Measurements from ENCODE around the gene SLC28A2.
"Not testable (repeated sequence)": the region's sequence is repeated elsewhere in the genome, so short reads cannot be mapped to it uniquely, and the experiment has no call there.

Gene SLC28A2

GRCh38 chr15:45251888-45252287 is at the start of gene SLC28A2:
Gene SLC28A2 (plus strand): TSS chr15:45252234. CDS start chr15:45253216, 982 bp downstream.
- no peak for FAIRE-seq
- no peak for DNase-seq (ENCODE audit: extremely low spot score, insufficient read length, low read depth)

- FAIRE-seq = no peak
Measured at GRCh38 chr15:45203182-45203581, 48.9 kb upstream of the SLC28A2 start.

DNA sequence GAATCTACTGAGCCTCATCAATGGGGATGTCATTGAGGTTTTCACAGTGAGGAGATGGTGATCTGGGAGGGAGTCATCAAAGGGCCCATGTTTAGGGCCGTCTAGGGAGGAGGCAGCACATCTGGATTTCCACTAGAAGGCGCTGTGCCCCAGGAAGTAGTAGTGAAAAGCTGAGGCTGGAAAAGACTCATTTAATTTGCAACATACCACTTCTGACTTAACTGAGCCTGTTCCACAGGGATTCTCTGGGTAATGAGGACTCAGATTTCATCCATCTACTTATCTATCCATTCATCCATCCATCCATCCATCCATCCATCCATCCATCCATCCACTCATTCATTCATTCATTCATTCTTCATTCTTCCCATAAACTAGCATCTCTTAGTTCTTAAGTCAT is 46.8 kb upstream of the SLC28A2 start:
- FAIRE-seq = peak; percentile 72
- no peak for DNase-seq (ENCODE audit: extremely low spot score, insufficient read length, low read depth)

More at GRCh38 chr15:45203182-45203581, 48.9 kb upstream of the SLC28A2 start:
- DNase-seq (ENCODE audit: extremely low spot score, insufficient read length, low read depth) = no peak

GRCh38 chr15:45212493-45212892 is 39.5 kb upstream of the SLC28A2 start:
- no peak for DNase-seq (ENCODE audit: extremely low spot score, insufficient read length, low read depth)

DNA sequence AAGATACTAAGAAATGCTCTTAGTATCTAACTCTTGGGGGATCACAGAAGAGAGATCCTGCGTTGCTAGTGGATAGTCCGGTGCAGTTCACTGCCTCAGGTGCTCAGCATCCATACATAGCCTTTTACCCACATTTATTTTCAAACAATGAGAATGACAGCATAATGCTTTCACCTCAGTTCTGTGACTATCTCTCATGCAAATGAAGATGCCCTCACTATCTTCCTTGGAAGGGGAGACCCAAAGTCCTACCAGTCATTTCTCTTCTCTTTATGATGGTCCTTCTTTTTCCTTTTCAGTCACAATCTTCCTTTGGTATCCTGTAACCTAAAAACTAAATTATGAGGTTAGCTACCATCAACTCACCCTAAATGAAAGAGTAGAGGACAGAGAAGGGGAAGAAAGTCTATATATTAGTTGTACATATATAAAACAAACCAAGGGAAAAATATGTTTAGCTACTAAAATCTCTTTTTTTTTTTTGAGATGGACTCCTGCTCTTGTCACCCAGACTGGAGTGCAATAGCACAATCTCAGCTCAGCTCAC is 30.9 kb upstream of the SLC28A2 start:
- FAIRE-seq (no peak), DNase-seq (ENCODE audit: extremely low spot score, insufficient read length, low read depth) (no peak)

More at GRCh38 chr15:45212493-45212892, 39.5 kb upstream of the SLC28A2 start:
- no peak for FAIRE-seq

DNA sequence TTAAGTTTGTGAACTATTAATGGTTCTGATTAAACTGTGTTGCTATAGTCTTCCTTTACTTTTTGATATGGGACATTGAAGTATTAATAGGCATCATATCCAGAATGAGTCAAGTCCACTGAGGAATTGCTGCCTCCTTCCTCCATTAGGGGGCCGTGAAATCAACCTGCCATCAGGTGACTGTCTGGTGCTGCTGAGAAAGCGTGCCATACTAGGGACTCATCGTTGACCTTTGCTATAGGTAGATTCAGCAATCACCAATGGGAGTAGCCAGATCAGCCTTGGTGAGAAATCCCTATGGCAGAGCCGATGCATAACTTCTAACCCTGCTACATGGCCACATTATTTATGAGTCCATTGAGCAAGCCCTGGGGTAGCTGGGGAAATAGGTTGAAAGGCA is 30.1 kb upstream of the SLC28A2 start:
- DNase-seq (ENCODE audit: extremely low spot score, insufficient read length, low read depth) (no peak), FAIRE-seq (no peak)

GRCh38 chr15:45224621-45225217 is 27.3 kb upstream of the SLC28A2 start:
- FAIRE-seq = no peak
- DNase-seq (ENCODE audit: extremely low spot score, insufficient read length, low read depth) = no peak

GRCh38 chr15:45225506-45226273 is 26.3 kb upstream of the SLC28A2 start:
- no peak for FAIRE-seq
- DNase-seq (ENCODE audit: extremely low spot score, insufficient read length, low read depth) = no peak

DNA sequence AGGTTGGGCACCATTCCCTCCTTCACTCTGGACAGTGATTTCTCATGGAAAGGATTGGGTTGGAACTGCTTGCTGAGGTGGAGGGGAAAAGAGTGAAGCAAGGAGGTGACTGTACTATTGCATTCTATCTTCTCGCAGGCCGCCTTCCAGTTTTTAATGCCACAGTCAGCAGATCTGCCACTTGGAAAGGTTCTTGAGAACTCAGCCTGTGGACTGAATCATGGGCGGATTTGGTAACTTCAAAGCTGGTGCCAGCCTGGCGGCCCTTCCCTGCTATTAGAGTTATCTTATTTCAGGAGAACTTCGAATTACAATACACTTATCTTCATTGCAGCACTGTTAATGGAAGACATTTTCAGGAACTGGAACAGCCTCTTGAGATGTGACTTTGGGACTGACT is 23.1 kb upstream of the SLC28A2 start:
- DNase-seq (ENCODE audit: extremely low spot score, insufficient read length, low read depth) (no peak), FAIRE-seq (no peak)

GRCh38 chr15:45230245-45230965 is 21.6 kb upstream of the SLC28A2 start:
- FAIRE-seq (no peak), DNase-seq (ENCODE audit: extremely low spot score, insufficient read length, low read depth) (no peak)

- FAIRE-seq = no peak
- no peak for DNase-seq (ENCODE audit: extremely low spot score, insufficient read length, low read depth)
Measured at GRCh38 chr15:45231132-45231531, 20.9 kb upstream of the SLC28A2 start.

DNA sequence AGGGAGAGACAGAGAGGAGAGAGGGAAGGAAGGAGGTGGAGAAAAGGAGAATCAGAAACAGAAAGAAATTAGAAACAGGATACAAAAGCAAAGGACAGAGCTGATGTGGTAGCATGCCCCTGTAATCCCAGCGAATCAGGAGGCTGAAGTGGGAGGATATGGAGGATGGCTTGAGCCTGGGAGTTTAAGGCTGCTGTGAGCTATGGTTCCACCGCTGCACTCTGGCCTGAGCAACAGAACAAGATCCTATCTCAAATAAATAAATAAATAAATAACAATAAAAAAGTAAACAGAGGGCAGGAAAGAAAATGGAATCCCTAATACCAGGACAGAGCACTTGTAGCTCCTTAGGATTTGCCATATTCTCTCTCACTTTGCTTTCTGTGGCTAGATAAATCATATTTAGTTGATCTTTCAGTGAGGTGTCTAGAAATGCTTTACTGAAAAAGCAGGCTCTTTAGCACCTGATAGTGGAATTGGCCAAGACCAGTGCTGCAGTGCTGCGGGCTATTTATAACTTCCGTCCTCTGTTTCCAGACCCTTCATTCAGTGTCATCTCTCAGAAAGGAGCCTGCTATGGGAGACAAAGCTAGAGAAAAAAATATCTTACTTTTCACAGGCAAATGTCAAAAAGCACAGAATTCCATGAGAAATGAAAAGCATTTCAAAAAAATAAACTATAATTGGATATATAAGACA is 20.0 kb upstream of the SLC28A2 start:
- DNase-seq (ENCODE audit: extremely low spot score, insufficient read length, low read depth) (no peak), FAIRE-seq (no peak)

DNA sequence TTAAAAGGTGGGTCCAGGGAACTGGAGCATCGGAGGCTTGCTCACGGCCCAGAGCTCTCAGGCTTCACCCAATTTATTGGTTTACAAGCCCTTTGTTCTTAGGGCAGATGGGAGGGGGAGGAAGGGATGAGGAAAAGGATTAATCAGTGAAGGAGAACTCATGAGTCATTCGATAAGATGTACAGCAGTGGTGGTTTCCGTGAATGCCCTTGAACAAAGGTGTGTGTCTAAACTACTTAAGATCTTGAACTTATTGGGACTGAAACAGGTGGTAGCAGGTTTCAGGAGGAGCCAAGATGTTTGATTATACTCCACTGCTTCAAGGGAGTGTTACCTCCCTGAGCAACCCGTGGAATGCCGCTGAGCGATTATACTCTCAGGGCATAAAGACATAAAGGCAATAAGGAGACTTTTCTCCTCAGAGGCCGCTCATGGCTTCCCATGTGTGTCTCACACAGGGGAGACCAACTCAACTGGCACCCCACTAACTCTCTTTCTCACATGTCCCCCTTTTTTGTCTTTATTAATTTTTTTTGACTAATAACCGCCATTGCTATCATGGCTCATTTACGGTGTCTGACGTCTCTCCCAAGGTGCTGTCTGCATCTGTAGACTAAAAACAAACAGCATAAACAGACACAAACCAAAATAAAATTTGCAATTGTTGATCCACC is 17.3 kb upstream of the SLC28A2 start:
- DNase-seq (ENCODE audit: extremely low spot score, insufficient read length, low read depth) = no peak
- no peak for FAIRE-seq

DNA sequence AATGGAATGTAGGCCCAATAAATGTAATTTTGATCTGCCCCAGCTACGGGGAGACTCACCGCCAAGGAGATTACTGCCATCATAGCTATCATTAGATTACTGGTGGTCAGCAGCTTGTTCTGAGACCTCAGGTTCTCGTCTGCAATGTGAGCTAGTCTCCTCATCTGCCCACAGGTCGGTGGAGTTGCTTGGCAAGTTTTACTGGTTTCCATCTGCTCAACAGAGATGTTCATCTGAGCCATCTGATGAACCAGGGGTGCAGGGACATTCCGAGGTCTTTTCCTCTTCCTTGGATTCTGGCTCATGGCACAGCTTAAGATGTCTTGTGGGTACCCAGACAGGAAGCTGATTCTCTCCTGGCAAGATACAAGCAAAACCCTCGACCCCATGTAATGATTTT is 15.2 kb upstream of the SLC28A2 start:
- DNase-seq (ENCODE audit: extremely low spot score, insufficient read length, low read depth); FAIRE-seq: not testable (repeated sequence)

DNA sequence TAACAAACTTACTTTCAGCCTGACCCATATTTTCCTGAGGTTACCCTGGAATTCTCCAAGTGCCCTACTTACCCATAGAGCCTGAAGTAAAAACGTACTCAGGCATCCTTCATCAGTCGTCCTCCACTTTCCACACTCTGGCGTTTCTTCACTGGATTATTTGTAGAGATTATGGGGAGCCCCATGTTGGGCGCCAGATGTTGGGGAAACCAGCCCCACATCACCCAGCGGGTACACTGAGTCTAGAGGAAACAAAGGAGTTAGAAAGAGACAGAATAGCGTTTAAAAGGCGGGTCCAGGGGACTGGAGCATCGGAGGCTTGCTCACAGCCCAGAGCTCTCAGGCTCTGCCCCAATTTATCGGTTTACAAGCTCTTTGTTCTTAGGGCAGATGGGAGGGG is 9.7 kb upstream of the SLC28A2 start:
- FAIRE-seq (no peak), DNase-seq (ENCODE audit: extremely low spot score, insufficient read length, low read depth) (no peak)

DNA sequence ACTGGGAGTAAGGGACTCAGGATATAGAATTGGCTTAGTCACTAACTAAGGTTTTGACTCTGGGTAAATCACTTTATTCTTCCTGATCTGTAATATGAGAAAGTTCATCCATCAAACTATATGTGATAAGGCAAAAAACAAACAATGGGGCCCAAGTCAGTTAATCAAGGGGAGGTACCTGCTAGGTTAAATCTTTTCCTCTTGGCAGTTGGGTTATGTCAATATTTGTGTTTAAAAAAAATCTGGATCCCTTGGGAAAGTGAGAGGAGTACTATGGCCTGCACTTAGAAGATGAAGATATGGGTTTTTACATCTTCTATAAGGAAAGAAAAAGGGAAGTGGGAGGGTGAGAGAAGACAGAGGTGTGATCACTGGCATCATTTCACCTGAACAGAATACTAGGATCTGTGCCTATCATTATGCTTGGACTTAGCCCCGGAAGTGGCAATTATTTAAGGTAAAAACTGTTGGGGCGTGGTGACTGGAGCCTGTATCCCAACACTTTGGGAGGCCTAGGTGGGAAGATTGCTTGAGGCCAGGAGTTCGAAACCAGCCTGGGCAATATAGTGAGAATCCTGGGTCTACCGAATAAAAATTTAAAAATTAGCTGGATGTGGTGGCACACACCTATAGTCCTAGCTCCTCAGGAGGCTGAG is 2.8 kb upstream of the SLC28A2 start:
- FAIRE-seq (no peak), DNase-seq (ENCODE audit: extremely low spot score, insufficient read length, low read depth) (no peak)

GRCh38 chr15:45253330-45253729 is 1.3 kb downstream of the SLC28A2 start:
- FAIRE-seq = no peak
- DNase-seq (ENCODE audit: extremely low spot score, insufficient read length, low read depth) = no peak

GRCh38 chr15:45254405-45254804 is 2.4 kb downstream of the SLC28A2 start:
- DNase-seq (ENCODE audit: extremely low spot score, insufficient read length, low read depth) (no peak), FAIRE-seq (no peak)

- FAIRE-seq; DNase-seq (ENCODE audit: extremely low spot score, insufficient read length, low read depth): not testable (repeated sequence)
Measured at GRCh38 chr15:45254824-45255223, 2.8 kb downstream of the SLC28A2 start.

All from GM18507 (cell line).